ENCODE results near the gene STX8. TPM values are rescaled to one million over a fixed set of nuclear protein-coding genes. Genes with fewer than 3 reads are reported as not detected.
"Not testable (repeated sequence)": the region's sequence is repeated elsewhere in the genome, so short reads cannot be mapped to it uniquely, and the experiment has no call there.

STX8 gene
- total and polyA plus RNA-seq, 3 donors from 2014 or later = 103 to 160 (median 125) TPM

DNA sequence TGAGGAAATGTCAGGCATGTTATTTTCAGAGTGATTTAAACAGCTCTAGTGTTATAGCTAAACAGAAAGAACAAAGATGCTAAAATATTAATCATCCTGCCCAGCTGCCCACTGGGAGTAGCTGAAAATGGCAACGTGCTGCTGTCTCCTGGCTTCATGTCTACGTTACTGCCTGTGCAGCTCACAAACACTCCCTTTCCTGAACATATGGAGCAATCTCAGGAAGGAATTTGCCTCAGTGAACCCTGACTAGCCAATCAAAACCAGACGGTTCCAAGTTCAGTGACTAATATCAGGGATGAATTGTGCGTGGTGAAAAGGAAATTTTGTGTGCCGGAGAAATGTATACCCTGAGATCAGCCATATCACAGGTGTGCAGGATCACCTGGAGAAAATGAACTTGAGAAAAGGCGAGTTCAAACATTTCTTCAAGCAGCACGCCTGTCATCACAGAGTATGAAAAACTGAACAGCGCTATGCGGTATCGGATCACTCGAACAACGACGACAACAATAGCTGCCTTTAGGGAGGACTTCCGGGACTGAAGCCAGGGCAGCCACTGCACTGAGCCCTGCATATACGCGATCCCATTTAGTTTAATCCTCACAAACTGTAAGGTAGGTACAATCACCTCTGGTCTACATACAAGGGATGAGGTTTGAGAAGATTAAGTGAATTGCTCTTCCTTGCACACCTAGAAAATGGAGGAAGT lies 110.3 kb downstream of the STX8 start:
- intact Hi-C loops (cut with DNase I; ENCODE audit: low total_unique reads) = no loop called here
- H3K27me3 ChIP-seq = no peaks in the 10 kb centered on the region
- H3K4me1 ChIP-seq = peaks cover 13% of the 10 kb centered on the region
- 78 to 81% methylated on average over 16 of the region's 16 CpGs for WGBS, 2 donors
- H3K4me3 ChIP-seq = no peak overlapping the region
- H3K9me3 ChIP-seq = no peaks in the 10 kb centered on the region
- no peak for DNase-seq
- TF ChIP-seq, protein P1, sequence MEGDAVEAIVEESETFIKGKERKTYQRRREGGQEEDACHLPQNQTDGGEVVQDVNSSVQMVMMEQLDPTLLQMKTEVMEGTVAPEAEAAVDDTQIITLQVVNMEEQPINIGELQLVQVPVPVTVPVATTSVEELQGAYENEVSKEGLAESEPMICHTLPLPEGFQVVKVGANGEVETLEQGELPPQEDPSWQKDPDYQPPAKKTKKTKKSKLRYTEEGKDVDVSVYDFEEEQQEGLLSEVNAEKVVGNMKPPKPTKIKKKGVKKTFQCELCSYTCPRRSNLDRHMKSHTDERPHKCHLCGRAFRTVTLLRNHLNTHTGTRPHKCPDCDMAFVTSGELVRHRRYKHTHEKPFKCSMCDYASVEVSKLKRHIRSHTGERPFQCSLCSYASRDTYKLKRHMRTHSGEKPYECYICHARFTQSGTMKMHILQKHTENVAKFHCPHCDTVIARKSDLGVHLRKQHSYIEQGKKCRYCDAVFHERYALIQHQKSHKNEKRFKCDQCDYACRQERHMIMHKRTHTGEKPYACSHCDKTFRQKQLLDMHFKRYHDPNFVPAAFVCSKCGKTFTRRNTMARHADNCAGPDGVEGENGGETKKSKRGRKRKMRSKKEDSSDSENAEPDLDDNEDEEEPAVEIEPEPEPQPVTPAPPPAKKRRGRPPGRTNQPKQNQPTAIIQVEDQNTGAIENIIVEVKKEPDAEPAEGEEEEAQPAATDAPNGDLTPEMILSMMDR (IDR thresholded peaks at IDR 0.05) = no peak
- no peak for TF ChIP-seq POLR2A (IDR thresholded peaks at IDR 0.05)
- H3K36me3 ChIP-seq (ENCODE audit: low read depth, missing control alignments) = no peaks in the 10 kb centered on the region
- no peak overlapping the region for H3K27ac ChIP-seq

DNA sequence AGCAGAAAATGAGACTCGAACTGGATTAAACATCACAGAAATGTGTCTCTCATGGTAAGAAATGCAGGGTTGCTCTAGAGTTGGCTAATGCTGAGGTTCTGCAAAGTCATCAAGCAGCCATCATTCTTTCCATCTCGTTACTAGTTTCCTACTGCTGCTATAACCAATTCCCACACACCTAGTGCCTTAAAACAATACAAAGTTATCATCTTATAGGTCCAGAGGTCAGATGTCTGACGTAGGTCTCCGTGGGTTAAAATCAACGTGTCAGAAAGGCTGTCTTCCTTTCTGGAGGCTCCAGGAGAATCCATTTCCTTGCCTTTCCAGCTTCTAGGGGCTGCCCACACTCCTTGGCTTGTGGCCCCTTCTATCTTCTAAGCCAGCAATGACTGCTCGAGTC lies 118.6 kb downstream of the STX8 start:
- intact Hi-C loops (cut with DNase I; ENCODE audit: low total_unique reads) = no loop called here
- H3K27ac ChIP-seq = no peak overlapping the region
- 85 to 92% methylated on average over 6 of the region's 6 CpGs for WGBS, 2 donors

DNA sequence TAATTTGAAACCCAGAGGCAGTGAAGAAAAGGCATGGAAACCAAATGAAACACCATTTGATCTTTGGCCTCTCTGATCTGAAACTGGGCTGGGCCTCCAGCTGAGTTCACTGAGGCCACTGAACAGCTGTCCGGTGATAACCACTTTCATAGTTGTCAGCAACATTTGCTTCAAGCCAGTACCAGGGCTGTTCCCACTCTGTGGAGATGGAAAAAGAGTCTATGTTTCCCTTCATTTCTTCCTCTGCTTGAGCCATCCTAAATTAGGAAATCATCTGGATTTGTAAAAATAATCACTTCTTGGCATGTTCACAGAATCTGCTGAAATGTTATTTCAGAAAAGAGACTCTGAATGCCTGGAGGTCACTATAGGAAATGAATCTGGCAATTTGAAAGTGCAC lies 119.3 kb downstream of the STX8 start:
- no peak overlapping the region for H3K27ac ChIP-seq
- no peaks in the 10 kb centered on the region for H3K9me3 ChIP-seq
- intact Hi-C loops (cut with DNase I; ENCODE audit: low total_unique reads) = no loop called here
- no peaks in the 10 kb centered on the region for H3K36me3 ChIP-seq (ENCODE audit: low read depth, missing control alignments)
- WGBS, 2 donors = 55 to 56% methylated on average over 1 of the region's 1 CpG
- no peaks in the 10 kb centered on the region for H3K27me3 ChIP-seq
- TF ChIP-seq, protein P1 (IDR thresholded peaks at IDR 0.05) = no peak
- no peak for TF ChIP-seq POLR2A (IDR thresholded peaks at IDR 0.05)
- no peaks in the 10 kb centered on the region for H3K4me1 ChIP-seq
- no peak overlapping the region for H3K4me3 ChIP-seq
- DNase-seq = no peak

More for the DNA sequence above, 118.6 kb downstream of the STX8 start:
- no peaks in the 10 kb centered on the region for H3K36me3 ChIP-seq (ENCODE audit: low read depth, missing control alignments)
- no peaks in the 10 kb centered on the region for H3K9me3 ChIP-seq
- H3K4me3 ChIP-seq = no peak overlapping the region
- H3K27me3 ChIP-seq = no peaks in the 10 kb centered on the region
- no peak for TF ChIP-seq POLR2A (IDR thresholded peaks at IDR 0.05)
- TF ChIP-seq, protein P1 (IDR thresholded peaks at IDR 0.05) = no peak
- no peaks in the 10 kb centered on the region for H3K4me1 ChIP-seq
- no peak for DNase-seq

DNA sequence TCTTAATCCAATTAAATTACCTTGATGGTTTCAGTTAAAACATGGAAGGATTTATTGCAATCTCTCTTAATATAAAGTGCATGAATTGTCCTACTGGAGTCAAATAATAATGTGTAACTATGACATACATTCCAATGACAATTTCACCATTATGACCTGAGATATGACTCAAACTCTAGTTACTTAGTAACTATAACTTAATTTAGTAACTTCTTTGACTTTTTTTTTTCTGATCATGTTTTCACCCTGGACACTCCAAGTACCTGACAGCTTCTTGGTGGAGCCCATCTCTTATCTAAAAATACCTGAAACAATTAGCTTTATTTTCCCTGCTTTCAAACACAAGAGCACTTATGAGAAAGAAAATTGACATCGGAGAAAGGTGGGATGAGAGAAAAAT lies 123.7 kb downstream of the STX8 start:
- TF ChIP-seq, protein P1 (IDR thresholded peaks at IDR 0.05) = no peak
- no peak for TF ChIP-seq POLR2A (IDR thresholded peaks at IDR 0.05)
- H3K36me3 ChIP-seq (ENCODE audit: low read depth, missing control alignments) = no peaks in the 10 kb centered on the region
- no peak for DNase-seq
- no peak overlapping the region for H3K27ac ChIP-seq
- no peaks in the 10 kb centered on the region for H3K9me3 ChIP-seq
- intact Hi-C loops (cut with DNase I; ENCODE audit: low total_unique reads) = no loop called here
- no peaks in the 10 kb centered on the region for H3K27me3 ChIP-seq
- WGBS, 2 donors = 91 to 92% methylated on average over 1 of the region's 1 CpG
- H3K4me1 ChIP-seq = no peaks in the 10 kb centered on the region
- H3K4me3 ChIP-seq = no peak overlapping the region

DNA sequence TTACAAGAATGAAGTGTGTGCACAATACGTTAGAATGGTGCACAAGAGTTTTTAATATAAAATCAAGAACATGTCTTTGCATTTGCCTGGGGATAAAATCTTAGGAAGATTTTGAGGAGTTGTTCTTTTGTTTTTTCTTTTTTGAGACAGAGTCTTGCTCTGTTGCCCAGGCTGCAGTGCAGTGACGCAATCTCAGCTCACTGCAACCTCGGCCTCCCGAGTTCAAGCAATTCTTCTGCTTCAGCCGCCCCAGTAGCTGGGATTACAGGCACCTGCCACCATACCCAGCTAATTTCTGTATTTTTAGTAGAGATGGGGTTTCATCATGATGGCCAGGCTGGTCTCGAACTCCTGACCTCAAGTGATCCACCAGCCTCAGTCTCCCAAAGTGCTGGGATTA lies 128.3 kb downstream of the STX8 start:
- intact Hi-C loops (cut with DNase I; ENCODE audit: low total_unique reads) = not testable (repeated sequence)
- WGBS, 2 donors = 92 to 93% methylated on average over 6 of the region's 6 CpGs

More for the DNA sequence above, 128.3 kb downstream of the STX8 start:
- H3K4me1 ChIP-seq; H3K27ac ChIP-seq; DNase-seq; H3K9me3 ChIP-seq; H3K4me3 ChIP-seq; H3K36me3 ChIP-seq (ENCODE audit: low read depth, missing control alignments); H3K27me3 ChIP-seq: not testable (repeated sequence)
